SK-N-SH (cell line): Measurements from ENCODE around the gene CPNE4. TPM values are rescaled to one million over a fixed set of nuclear protein-coding genes. Genes with fewer than 3 reads are reported as not detected.

Experiments used
- CTCF ChIA-PET: fragments of 300-600, 350-600 bp; formaldehyde crosslinking; extraction: SDS; loops from one replicate; lab custom pipeline; 2021; lab: Yijun Ruan, JAX
- POLR2A ChIA-PET: fragments of 350-600 bp; sonication (Branson Sonifier 250); formaldehyde crosslinking; extraction: SDS; loops from one replicate; lab custom pipeline; 2020; ENCODE audit warnings: antibody characterized with exemption, inconsistent platforms; lab: Yijun Ruan, JAX
- DNase-seq: peaks from one replicate; pipeline ENCODE4 v3.0.0; 2012
- H2AFZ ChIP-seq: fragments of 200-600 bp; sonication (generic); 2 replicates; pipeline ENCODE4 v1.8.1; 2016; ENCODE audit warnings: antibody characterized with exemption, mild to moderate bottlenecking, low read depth
- H3F3A ChIP-seq: fragments of 200-600 bp; sonication (generic); replicated peaks from 2 replicates; pipeline ENCODE3; 2016; ENCODE audit warnings: antibody characterized with exemption, mild to moderate bottlenecking; ENCODE audit not compliant: insufficient read depth
- H3K27ac ChIP-seq, 2 experiments: fragments of 200-500 bp in 1 of 2; fragments of 200-600 bp in 1 of 2; sonication (Bioruptor generic) in 1 of 2; sonication (generic), shearing (Covaris generic) in 1 of 2; 2 replicates each; pipeline versions ENCODE4 v1.5.1 to v1.6.1; 2014 to 2016; ENCODE audit warnings: low read depth in 2 of 2, inconsistent platforms in 1 of 2, low read length in 1 of 2, mild to moderate bottlenecking in 1 of 2, mixed read lengths in 1 of 2
- H3K27me3 ChIP-seq: fragments of 200-600 bp; sonication (generic), shearing (Covaris generic); 2 replicates; pipeline ENCODE4 v1.6.1; 2016; ENCODE audit warnings: mixed run types; ENCODE audit not compliant: insufficient read depth
- H3K36me3 ChIP-seq, 2 experiments: fragments of 200-500 bp in 1 of 2; fragments of 200-600 bp in 1 of 2; sonication (Bioruptor generic) in 1 of 2; sonication (generic) in 1 of 2; replicated peaks in 1 of 2; 2 replicates each; pipeline versions ENCODE3 to v1.5.1; 2014 to 2016; ENCODE audit warnings: low read length in 1 of 2, mild to moderate bottlenecking in 1 of 2; ENCODE audit not compliant: insufficient read depth in 2 of 2, control insufficient read depth in 1 of 2
- H3K4me1 ChIP-seq, 2 experiments: fragments of 200-500 bp in 1 of 2; fragments of 200-600 bp in 1 of 2; sonication (Bioruptor generic) in 1 of 2; sonication (generic), shearing (Covaris generic) in 1 of 2; 2 replicates each; pipeline versions ENCODE4 v1.5.1 to v1.6.1; 2014 to 2016; ENCODE audit warnings: low read depth in 1 of 2, low read length in 1 of 2, mixed run types in 1 of 2; ENCODE audit not compliant: insufficient read depth in 2 of 2, control insufficient read depth in 1 of 2
- H3K4me2 ChIP-seq: fragments of 200-600 bp; sonication (generic), shearing (Covaris generic); 2 replicates; pipeline ENCODE4 v1.6.1; 2017; ENCODE audit warnings: mixed run types
- H3K4me3 ChIP-seq, 2 experiments: fragments of 200-500 bp in 1 of 2; fragments of 200-600 bp in 1 of 2; sonication (Bioruptor generic) in 1 of 2; sonication (generic), shearing (Covaris generic) in 1 of 2; 2 replicates each; pipeline versions ENCODE4 v1.5.1 to v1.8.1; 2014 to 2016; ENCODE audit warnings: low read depth in 2 of 2, inconsistent platforms in 1 of 2, low read length in 1 of 2, mild to moderate bottlenecking in 1 of 2, mixed read lengths in 1 of 2, moderate library complexity in 1 of 2
- H3K79me2 ChIP-seq: fragments of 200-600 bp; sonication (generic); 2 replicates; pipeline ENCODE4 v1.8.1; 2017; ENCODE audit warnings: mild to moderate bottlenecking; ENCODE audit not compliant: insufficient read depth
- H3K9ac ChIP-seq: fragments of 200-600 bp; sonication (generic); 2 replicates; pipeline ENCODE4 v1.6.1; 2017; ENCODE audit warnings: mixed run types
- H3K9me2 ChIP-seq: fragments of 200-600 bp; sonication (generic); 2 replicates; pipeline ENCODE4 v1.6.1; 2017; ENCODE audit warnings: mixed run types
- H3K9me3 ChIP-seq: fragments of 200-600 bp; sonication (generic); 2 replicates; pipeline ENCODE4 v1.6.1; 2017; ENCODE audit warnings: mixed run types, mild to moderate bottlenecking, moderate library complexity
- H4K20me1 ChIP-seq: fragments of 200-600 bp; sonication (generic); 2 replicates; pipeline ENCODE4 v1.6.1; 2017; ENCODE audit warnings: mild to moderate bottlenecking, mixed run types; ENCODE audit not compliant: insufficient read depth
- EZH2phosphoT487 ChIP-seq: fragments of 200-600 bp; sonication (generic); IDR thresholded peaks from 2 replicates; pipeline ENCODE4 v1.6.1; 2017; ENCODE audit warnings: low read depth, mixed run types, mild to moderate bottlenecking, antibody characterized with exemption, moderate library complexity, borderline replicate concordance
- FOSL2 ChIP-seq: IDR thresholded peaks from 2 replicates; pipeline ENCODE4 v1.4.0; 2012; ENCODE audit warnings: low read depth, mild to moderate bottlenecking, moderate library complexity, borderline replicate concordance
- FOXM1 ChIP-seq: IDR thresholded peaks from 2 replicates; pipeline ENCODE4 v1.4.0; 2012; ENCODE audit warnings: low read depth, mild to moderate bottlenecking
- IRF3 ChIP-seq: fragments of 150-350 bp; IDR thresholded peaks from 2 replicates; pipeline ENCODE4 v1.6.1; 2016; ENCODE audit warnings: mild to moderate bottlenecking, low read depth, low read length
- MAX ChIP-seq: IDR thresholded peaks from 2 replicates; pipeline ENCODE4 v1.4.0; 2012; ENCODE audit warnings: low read depth
- MXI1 ChIP-seq: IDR thresholded peaks from 2 replicates; pipeline ENCODE4 v1.6.1; 2012; ENCODE audit warnings: mild to moderate bottlenecking, low read depth, low read length, improper control_type of control experiment
- NFIC ChIP-seq: IDR thresholded peaks from 2 replicates; pipeline ENCODE4 v1.4.0; 2012; ENCODE audit warnings: borderline replicate concordance
- NRF1 ChIP-seq: IDR thresholded peaks from 2 replicates; pipeline ENCODE4 v1.6.1; 2012; ENCODE audit warnings: low read depth, mild to moderate bottlenecking, low read length
- RAD21 ChIP-seq: IDR thresholded peaks from 2 replicates; pipeline ENCODE4 v1.6.1; 2012; ENCODE audit warnings: mild to moderate bottlenecking, low read length
- RCOR1 ChIP-seq: fragments of 150-350 bp; IDR thresholded peaks from 2 replicates; pipeline ENCODE4 v1.6.1; 2017; ENCODE audit warnings: antibody characterized with exemption, low read length
- RFX5 ChIP-seq: IDR thresholded peaks from 2 replicates; pipeline ENCODE4 v1.6.1; 2012; ENCODE audit warnings: mild to moderate bottlenecking, improper control_type of control experiment, low read length
- RXRA ChIP-seq: IDR thresholded peaks from 2 replicates; pipeline ENCODE4 v1.4.0; 2012; ENCODE audit warnings: low read depth, mild to moderate bottlenecking, borderline replicate concordance
- SIN3A ChIP-seq: IDR thresholded peaks from 2 replicates; pipeline ENCODE4 v1.6.1; 2012; ENCODE audit warnings: low read depth, mild to moderate bottlenecking, low read length, moderate library complexity, borderline replicate concordance
- SMC3 ChIP-seq: IDR thresholded peaks from 2 replicates; pipeline ENCODE4 v1.6.1; 2012; ENCODE audit warnings: low read depth, low read length, improper control_type of control experiment
- TEAD4 ChIP-seq: IDR thresholded peaks from 2 replicates; pipeline ENCODE4 v1.4.0; 2012; ENCODE audit warnings: mild to moderate bottlenecking, borderline replicate concordance; ENCODE audit not compliant: insufficient read depth
- USF1 ChIP-seq: IDR thresholded peaks from 2 replicates; pipeline ENCODE4 v1.4.0; 2012; ENCODE audit warnings: low read depth, borderline replicate concordance
- YY1 ChIP-seq: IDR thresholded peaks from 2 replicates; pipeline ENCODE4 v1.4.0; 2012; ENCODE audit warnings: low read depth, mild to moderate bottlenecking
- ZBTB33 ChIP-seq: IDR thresholded peaks from 2 replicates; pipeline ENCODE4 v1.4.0; 2012; ENCODE audit warnings: low read depth, borderline replicate concordance
- polyA plus RNA-seq, 3 experiments: library from polyadenylated mRNA; depleted of rRNA; stranded (reverse); fragments of >200 nt; gene quantifications; 2 replicates each; pipeline ENCODE4 v1.2.3, GENCODE V29; 2012

Gene CPNE4
- polyA plus RNA-seq, 1 of the 3 experiments (the other 2 are of a cell fraction), result not detected

GRCh38 chr3:132073771-132074170, 39.0 kb upstream of the CPNE4 start:
- CTCF ChIA-PET, result interaction anchor here (1.3 kb wide), 1 partner anchor 109 kb away, joined by 6 read pairs; no protein-coding TSS in a partner anchor
- POLR2A ChIA-PET, result no interaction called here
- Histone ChIP-seq H3K4me1 (no peaks in the 10 kb centered on the region), H3K4me3 (no peak overlapping the region), H3K9me3 (no peaks in the 10 kb centered on the region), H3K27ac (no peak overlapping the region), H3K9me2 (no peaks in the 10 kb centered on the region), H2AFZ (no peak overlapping the region), H3K27me3 (no peaks in the 10 kb centered on the region), H3K4me2 (no peak overlapping the region), H3K79me2 (no peaks in the 10 kb centered on the region), H3K36me3 (no peaks in the 10 kb centered on the region), H3F3A (no peaks in the 10 kb centered on the region)
- no peak for DNase-seq
- TF ChIP-seq SIN3A (no peak), EZH2phosphoT487 (no peak), USF1 (no peak), RXRA (no peak), RAD21 (no peak), MAX (no peak), NFIC (no peak), ZBTB33 (no peak), RCOR1 (no peak), YY1 (no peak), MXI1 (no peak), FOXM1 (no peak), NRF1 (no peak), RFX5 (no peak)
- TF ChIP-seq, all 33 proteins: peak for 0
- H4K20me1 ChIP-seq, result no peaks in the 10 kb centered on the region
- H3K9ac ChIP-seq, result no peak overlapping the region

- Histone ChIP-seq H2AFZ (no peak overlapping the region), H3K79me2 (no peaks in the 10 kb centered on the region), H4K20me1 (no peaks in the 10 kb centered on the region), H3K9me3 (no peaks in the 10 kb centered on the region), H3K27me3 (no peaks in the 10 kb centered on the region), H3K27ac (no peak overlapping the region), H3K36me3 (no peaks in the 10 kb centered on the region), H3K4me1 (no peaks in the 10 kb centered on the region), H3K4me3 (no peak overlapping the region), H3F3A (no peaks in the 10 kb centered on the region), H3K9me2 (no peaks in the 10 kb centered on the region), H3K4me2 (no peak overlapping the region), H3K9ac (no peak overlapping the region)
- ChIA-PET POLR2A (no interaction called here), CTCF (no interaction called here)
- no peak for DNase-seq
- TF ChIP-seq FOSL2 (no peak), RXRA (no peak), NRF1 (no peak), TEAD4 (no peak), SMC3 (no peak), IRF3 (no peak), RFX5 (no peak)
Measured at GRCh38 chr3:132071043-132071442, 36.2 kb upstream of the CPNE4 start.
